Gastrocnemius medialis (tissue), 4 donors: Measurements from ENCODE around the gene MTHFD2L.

Experiments used
- CTCF ChIP-seq, 5 experiments: fragments of 450-650 bp in 3 of 5; fragments of 200-600 bp in 2 of 5; sonication (generic) in 2 of 5; IDR thresholded peaks in 4 of 5; conservative IDR thresholded peaks in 1 of 5; 1 replicate in 4 of 5; 2 replicates in 1 of 5; pipeline ENCODE4 v1.5.1; 2016 to 2019; ENCODE audit warnings: antibody characterized with exemption in 5 of 5, mild to moderate bottlenecking in 3 of 5, moderate library complexity in 3 of 5
- POLR2A ChIP-seq, 2 donors: fragments of 450-650 bp; IDR thresholded peaks; one replicate each; pipeline ENCODE4 v1.6.1; 2017; ENCODE audit warnings: antibody characterized with exemption in 2 of 2, mild to moderate bottlenecking in 2 of 2, moderate library complexity in 2 of 2

- TF ChIP-seq CTCF (IDR thresholded peaks at IDR 0.05 in 4 of 5, conservative IDR thresholded peaks at IDR 0.05 in 1 of 5) = no peak
- no peak for TF ChIP-seq POLR2A (IDR thresholded peaks at IDR 0.05)
Measured at GRCh38 chr4:74127745-74128144, 30.2 kb upstream of the MTHFD2L start.
